Stimulated activated naive CD4-positive, alpha-beta T cell treated with Interleukin-2 at 50 U/mL for 16 hours (primary cell): ENCODE results near the gene PITPNC1.
"Not testable (repeated sequence)": the region's sequence is repeated elsewhere in the genome, so short reads cannot be mapped to it uniquely, and the experiment has no call there.

Source experiments
- DNase-seq: peaks from one replicate; lab custom pipeline; 2025; lab: John Stamatoyannopoulos, UW

PITPNC1 gene

GRCh38 chr17:67624886-67625656 is 248.0 kb downstream of the PITPNC1 start:
- no peak for DNase-seq

- DNase-seq, result no peak
These were observed 248.9 kb downstream of the PITPNC1 start for GRCh38 chr17:67625971-67626370.

GRCh38 chr17:67628580-67629013 is 251.5 kb downstream of the PITPNC1 start:
- DNase-seq, result no peak

GRCh38 chr17:67629971-67630320 is 252.9 kb downstream of the PITPNC1 start:
- no peak for DNase-seq

- DNase-seq, result not testable (repeated sequence)
These were observed 253.8 kb downstream of the PITPNC1 start for GRCh38 chr17:67630836-67631235.

- no peak for DNase-seq
These were observed 255.1 kb downstream of the PITPNC1 start for GRCh38 chr17:67632141-67632540.

GRCh38 chr17:67633751-67634211 is 256.7 kb downstream of the PITPNC1 start:
- no peak for DNase-seq

- DNase-seq, result no peak
These were observed 258.6 kb downstream of the PITPNC1 start for GRCh38 chr17:67635681-67636080.

- no peak for DNase-seq
These were observed 259.2 kb downstream of the PITPNC1 start for GRCh38 chr17:67636312-67636711.

- DNase-seq, result no peak
These were observed 259.9 kb downstream of the PITPNC1 start for GRCh38 chr17:67636834-67637520.

GRCh38 chr17:67637901-67638641 is 261.0 kb downstream of the PITPNC1 start:
- DNase-seq, result no peak

GRCh38 chr17:67638871-67639270 is 261.8 kb downstream of the PITPNC1 start:
- no peak for DNase-seq

- no peak for DNase-seq
These were observed 262.5 kb downstream of the PITPNC1 start for GRCh38 chr17:67639555-67639954.

- no peak for DNase-seq
These were observed 262.9 kb downstream of the PITPNC1 start for GRCh38 chr17:67639979-67640378.

- DNase-seq, result no peak
These were observed 265.4 kb downstream of the PITPNC1 start for GRCh38 chr17:67642488-67642887.

GRCh38 chr17:67644061-67644460 is 267.0 kb downstream of the PITPNC1 start:
- DNase-seq, result no peak

GRCh38 chr17:67645195-67645594 is 268.1 kb downstream of the PITPNC1 start:
- DNase-seq, result not testable (repeated sequence)

GRCh38 chr17:67646472-67646871 is 269.4 kb downstream of the PITPNC1 start:
- DNase-seq, result no peak

GRCh38 chr17:67647482-67647881 is 270.4 kb downstream of the PITPNC1 start:
- DNase-seq, result no peak

- no peak for DNase-seq
These were observed 271.2 kb downstream of the PITPNC1 start for GRCh38 chr17:67648032-67648905.

- not testable (repeated sequence) for DNase-seq
These were observed 271.8 kb downstream of the PITPNC1 start for GRCh38 chr17:67648906-67649295.

GRCh38 chr17:67649891-67650290 is 272.8 kb downstream of the PITPNC1 start:
- no peak for DNase-seq
